ENCODE measurements around the gene RASAL3. TPM values are rescaled to one million over a fixed set of nuclear protein-coding genes. Genes with fewer than 3 reads are reported as not detected.
A peak's percentile ranks its signal among the peaks of the same experiment; 100 is the strongest.

RASAL3 gene
- total RNA-seq, 1 experiment from 2014 or later = 4.0 TPM

DNA sequence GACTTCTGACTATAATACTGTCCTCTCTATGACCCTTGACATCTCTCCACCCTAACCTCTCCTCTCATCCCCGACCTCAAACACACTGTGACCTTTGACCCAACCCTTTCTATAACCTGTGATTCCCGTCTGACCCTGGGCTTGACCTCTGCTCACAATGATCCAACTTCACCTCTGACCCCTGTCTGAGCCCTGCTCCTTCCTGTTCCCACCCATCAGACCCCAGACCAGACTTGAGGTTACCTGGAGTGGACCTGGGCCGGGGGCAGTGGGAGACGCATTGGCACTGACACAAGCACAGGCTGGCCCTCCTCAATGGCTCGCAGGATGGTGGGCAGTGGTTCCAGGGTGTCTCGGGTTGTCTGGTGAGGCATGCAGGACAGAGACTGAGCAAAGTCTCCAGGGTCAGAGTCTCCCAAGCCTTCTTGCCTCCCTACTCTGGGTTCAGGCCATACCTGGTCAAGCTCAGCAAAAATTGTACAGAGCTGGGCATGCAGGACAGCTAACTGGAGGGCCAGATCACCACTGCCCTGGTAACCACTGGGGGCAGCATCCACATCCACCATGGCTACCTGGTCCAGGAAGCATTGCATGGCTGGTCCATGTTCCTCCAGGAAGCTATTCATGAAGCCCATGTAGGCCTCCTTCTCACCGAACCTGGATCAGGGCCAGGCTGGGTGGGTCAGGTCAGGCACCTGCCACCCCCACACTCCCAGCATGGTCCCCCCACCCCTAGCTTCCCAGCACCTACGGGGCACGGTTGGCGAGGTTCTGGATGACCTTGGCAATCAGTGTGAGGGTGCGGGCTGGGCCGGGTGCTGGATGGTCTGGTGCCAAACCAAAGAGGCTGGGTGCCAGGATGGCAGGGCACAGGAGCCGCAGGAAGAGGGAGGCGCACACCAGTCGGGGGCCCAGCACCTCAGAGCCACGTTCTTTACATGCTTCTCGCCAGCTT lies 10.2 kb downstream of the RASAL3 start:
- Histone ChIP-seq H3K27me3 (ENCODE audit: low read length) (no peaks in the 10 kb centered on the region), H4K20me1 (ENCODE audit: insufficient read depth, low read depth, low read length) (no peaks in the 10 kb centered on the region), H3K9me2 (replicated peaks; ENCODE audit: insufficient read depth, low read length) (no peaks in the 10 kb centered on the region; the same call in 1 of the 2 replicates), H3K4me1 (ENCODE audit: low read length) (peaks cover 2% of the 10 kb centered on the region), H3K27ac (ENCODE audit: low read length) (no peak overlapping the region), H3K4me2 (ENCODE audit: low read depth, low read length, poor library complexity, severe bottlenecking) (no peak overlapping the region), H2AFZ (ENCODE audit: low read length) (no peak overlapping the region), H3K9me3 (ENCODE audit: low read length) (no peaks in the 10 kb centered on the region), H3K9ac (ENCODE audit: low read length) (no peak overlapping the region), H3K4me3 (ENCODE audit: low read length) (no peak overlapping the region), H3K79me2 (ENCODE audit: low read length) (no peaks in the 10 kb centered on the region), H3K36me3 (ENCODE audit: insufficient read depth, low read length) (no peaks in the 10 kb centered on the region)
- DNase-seq = no peak

GRCh38 chr19:15453091-15453578 lies 11.2 kb downstream of the RASAL3 start:
- peaks cover 6% of the 10 kb centered on the region for H3K4me1 ChIP-seq (ENCODE audit: low read length)
- no peaks in the 10 kb centered on the region for H3K9me3 ChIP-seq (ENCODE audit: low read length)
- H4K20me1 ChIP-seq (ENCODE audit: insufficient read depth, low read depth, low read length) = no peaks in the 10 kb centered on the region
- H3K4me2 ChIP-seq (ENCODE audit: low read depth, low read length, poor library complexity, severe bottlenecking) = no peak overlapping the region
- DNase-seq = no peak
- H3K27ac ChIP-seq (ENCODE audit: low read length) = no peak overlapping the region
- no peak overlapping the region for H3K9ac ChIP-seq (ENCODE audit: low read length)
- no peaks in the 10 kb centered on the region; the same call in 1 of the 2 replicates for H3K9me2 ChIP-seq (replicated peaks; ENCODE audit: insufficient read depth, low read length)
- H3K36me3 ChIP-seq (ENCODE audit: insufficient read depth, low read length) = no peaks in the 10 kb centered on the region
- H3K79me2 ChIP-seq (ENCODE audit: low read length) = no peaks in the 10 kb centered on the region
- H3K27me3 ChIP-seq (ENCODE audit: low read length) = no peaks in the 10 kb centered on the region
- no peak overlapping the region for H3K4me3 ChIP-seq (ENCODE audit: low read length)
- H2AFZ ChIP-seq (ENCODE audit: low read length) = no peak overlapping the region

DNA sequence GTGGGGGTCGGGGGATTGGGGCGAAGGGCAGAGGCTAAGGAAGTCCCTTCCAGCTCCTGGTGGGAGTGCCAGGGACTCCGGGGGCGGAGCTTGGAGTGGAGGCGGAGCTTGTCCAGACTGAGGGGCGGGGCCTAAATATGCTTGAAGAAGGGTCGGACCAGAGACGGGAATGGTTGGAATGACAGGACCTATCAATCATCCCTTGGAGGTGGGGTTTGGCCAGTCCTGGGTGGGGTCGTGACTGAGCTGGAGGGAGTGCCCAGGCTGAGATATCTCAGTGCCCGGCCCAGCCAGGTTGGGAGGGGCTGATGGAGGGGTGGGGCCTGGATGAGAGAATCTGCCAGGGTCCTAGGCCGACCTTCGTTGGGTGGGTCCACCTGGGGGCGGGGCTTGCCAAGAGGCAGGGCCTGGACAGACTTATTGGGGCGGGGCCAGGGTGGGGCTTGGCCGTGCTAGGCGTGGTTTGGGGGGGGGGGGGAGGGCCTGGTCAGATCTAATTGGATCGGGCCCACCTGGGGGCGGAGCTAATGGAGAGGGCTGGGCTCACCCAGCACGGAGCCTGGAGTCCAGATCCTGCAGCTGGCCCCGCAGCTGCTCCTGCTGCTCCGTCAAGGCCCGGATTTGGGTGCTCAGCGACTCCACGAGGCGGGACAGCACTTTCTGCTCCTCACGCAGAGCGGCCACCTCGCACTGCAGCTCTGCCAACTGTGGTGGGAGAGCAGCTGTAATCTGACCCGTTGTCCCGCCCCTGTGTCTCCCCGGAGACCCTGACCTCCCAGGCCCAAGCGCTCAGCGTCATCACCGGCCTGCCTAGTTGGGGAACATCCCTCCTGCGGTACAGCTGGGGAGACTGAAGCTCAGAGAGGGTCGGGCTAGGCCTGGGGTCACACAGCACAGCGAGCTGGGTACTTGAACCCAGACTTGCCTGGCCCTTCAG lies 12.0 kb downstream of the RASAL3 start:
- Histone ChIP-seq H4K20me1 (ENCODE audit: insufficient read depth, low read depth, low read length) (no peaks in the 10 kb centered on the region), H3K36me3 (ENCODE audit: insufficient read depth, low read length) (no peaks in the 10 kb centered on the region), H3K9ac (ENCODE audit: low read length) (no peak overlapping the region), H3K4me3 (ENCODE audit: low read length) (no peak overlapping the region), H3K27me3 (ENCODE audit: low read length) (no peaks in the 10 kb centered on the region), H2AFZ (ENCODE audit: low read length) (no peak overlapping the region), H3K4me1 (ENCODE audit: low read length) (peaks cover 6% of the 10 kb centered on the region), H3K9me2 (replicated peaks; ENCODE audit: insufficient read depth, low read length) (no peaks in the 10 kb centered on the region; the same call in 1 of the 2 replicates), H3K79me2 (ENCODE audit: low read length) (no peaks in the 10 kb centered on the region), H3K27ac (ENCODE audit: low read length) (no peak overlapping the region), H3K4me2 (ENCODE audit: low read depth, low read length, poor library complexity, severe bottlenecking) (no peak overlapping the region), H3K9me3 (ENCODE audit: low read length) (no peaks in the 10 kb centered on the region)
- DNase-seq = peak; percentile 65

GRCh38 chr19:15450528-15450890 lies 13.8 kb downstream of the RASAL3 start:
- H4K20me1 ChIP-seq (ENCODE audit: insufficient read depth, low read depth, low read length) = 0 out of 2 replicates have a peak, but pooled peaks cover 5% of the 10 kb centered on the region
- H3K4me1 ChIP-seq (ENCODE audit: low read length) = peaks cover 6% of the 10 kb centered on the region
- peak overlapping the region; percentile 12; the same call in 1 of the 2 replicates for H2AFZ ChIP-seq (ENCODE audit: low read length)
- H3K79me2 ChIP-seq (ENCODE audit: low read length) = no peaks in the 10 kb centered on the region
- H3K9ac ChIP-seq (ENCODE audit: low read length) = no peak overlapping the region
- H3K36me3 ChIP-seq (ENCODE audit: insufficient read depth, low read length) = no peaks in the 10 kb centered on the region
- no peak overlapping the region for H3K27ac ChIP-seq (ENCODE audit: low read length)
- H3K27me3 ChIP-seq (ENCODE audit: low read length) = no peaks in the 10 kb centered on the region
- no peaks in the 10 kb centered on the region; the same call in 1 of the 2 replicates for H3K9me2 ChIP-seq (replicated peaks; ENCODE audit: insufficient read depth, low read length)
- no peaks in the 10 kb centered on the region for H3K9me3 ChIP-seq (ENCODE audit: low read length)
- no peak overlapping the region for H3K4me2 ChIP-seq (ENCODE audit: low read depth, low read length, poor library complexity, severe bottlenecking)
- peak overlapping the region; percentile 38; the same call in 1 of the 2 replicates for H3K4me3 ChIP-seq (ENCODE audit: low read length)
- DNase-seq = no peak

- H3K4me2 ChIP-seq (ENCODE audit: low read depth, low read length, poor library complexity, severe bottlenecking) = peak within 1 kb of the TSS; percentile 45
- no peak within 1 kb of the TSS for H3K9ac ChIP-seq (ENCODE audit: low read length)
- no peaks in the 10 kb centered on the region; the same call in 1 of the 2 replicates for H3K9me2 ChIP-seq (replicated peaks; ENCODE audit: insufficient read depth, low read length)
- DNase-seq = peak; percentile 89
- H3K36me3 ChIP-seq (ENCODE audit: insufficient read depth, low read length) = no peaks in the 10 kb centered on the region
- H2AFZ ChIP-seq (ENCODE audit: low read length) = peak within 1 kb of the TSS; percentile 12; the same call in 1 of the 2 replicates
- 0 out of 2 replicates have a peak, but pooled peaks cover 5% of the 10 kb centered on the region for H4K20me1 ChIP-seq (ENCODE audit: insufficient read depth, low read depth, low read length)
- H3K27me3 ChIP-seq (ENCODE audit: low read length) = no peaks in the 10 kb centered on the region
- H3K4me3 ChIP-seq (ENCODE audit: low read length) = peak within 1 kb of the TSS; percentile 41; the same call in 1 of the 2 replicates
- no peaks in the 10 kb centered on the region for H3K79me2 ChIP-seq (ENCODE audit: low read length)
- H3K27ac ChIP-seq (ENCODE audit: low read length) = no peak within 1 kb of the TSS
- no peaks in the 10 kb centered on the region for H3K9me3 ChIP-seq (ENCODE audit: low read length)
- H3K4me1 ChIP-seq (ENCODE audit: low read length) = peaks cover 6% of the 10 kb centered on the region
These were observed 14.5 kb downstream of the RASAL3 start, which contains the start of gene WIZ for GRCh38 chr19:15449620-15450527. Gene WIZ, minus strand, starts transcription at chr19:15449956. Its CDS starts 1,649 bp downstream, at chr19:15448307.

DNA sequence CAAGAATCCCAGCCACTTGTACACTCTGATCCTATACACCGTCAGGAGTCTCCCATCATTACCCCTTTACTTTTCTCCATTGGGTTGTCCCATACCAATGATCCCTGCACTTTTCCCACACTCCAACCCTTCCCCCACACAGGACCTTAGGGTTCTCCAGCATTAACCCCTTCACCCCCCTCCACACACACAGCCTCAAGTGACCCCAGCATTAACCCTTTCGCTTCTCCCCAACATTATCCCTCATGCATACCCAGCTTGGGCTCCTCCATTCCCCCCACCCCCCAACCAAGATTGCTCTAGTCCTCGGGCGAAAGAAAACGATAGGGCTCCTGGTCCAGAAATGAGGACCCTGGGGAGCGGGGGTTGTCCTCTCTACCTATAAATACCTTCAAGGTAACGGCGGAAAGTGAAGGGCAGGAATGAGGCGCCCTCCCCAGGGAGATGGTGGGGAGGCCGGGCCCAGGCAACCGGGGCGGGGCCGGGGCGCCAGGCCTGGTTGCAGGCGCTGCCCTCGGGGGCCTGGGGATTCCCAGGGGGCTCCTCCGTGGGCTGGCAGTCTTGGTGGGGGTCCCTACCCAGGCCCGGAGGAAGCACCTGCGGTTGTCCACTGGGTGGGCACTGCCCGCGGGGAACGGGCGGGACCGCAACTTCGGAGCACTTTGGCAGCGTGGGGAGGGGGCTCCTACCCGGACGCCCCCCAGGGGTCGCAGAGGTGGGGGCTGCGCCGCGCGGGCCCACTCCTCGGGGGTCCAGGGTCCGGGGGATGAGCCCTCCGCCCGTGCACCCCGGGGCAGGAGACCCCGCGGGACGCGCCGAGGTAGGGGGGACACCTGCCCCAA lies 15.3 kb downstream of the RASAL3 start:
- peaks cover 6% of the 10 kb centered on the region for H3K4me1 ChIP-seq (ENCODE audit: low read length)
- H3K27ac ChIP-seq (ENCODE audit: low read length) = no peak overlapping the region
- H3K9ac ChIP-seq (ENCODE audit: low read length) = no peak overlapping the region

More for the DNA sequence above, 15.3 kb downstream of the RASAL3 start:
- Histone ChIP-seq H4K20me1 (ENCODE audit: insufficient read depth, low read depth, low read length) (0 out of 2 replicates have a peak, but pooled peaks cover 5% of the 10 kb centered on the region), H3K36me3 (ENCODE audit: insufficient read depth, low read length) (no peaks in the 10 kb centered on the region), H3K9me3 (ENCODE audit: low read length) (no peaks in the 10 kb centered on the region), H3K9me2 (replicated peaks; ENCODE audit: insufficient read depth, low read length) (no peaks in the 10 kb centered on the region; the same call in 1 of the 2 replicates), H3K79me2 (ENCODE audit: low read length) (no peaks in the 10 kb centered on the region), H3K4me2 (ENCODE audit: low read depth, low read length, poor library complexity, severe bottlenecking) (peak overlapping the region; percentile 45), H2AFZ (ENCODE audit: low read length) (no peak overlapping the region), H3K27me3 (ENCODE audit: low read length) (no peaks in the 10 kb centered on the region), H3K4me3 (ENCODE audit: low read length) (peak overlapping the region; percentile 41; the same call in 1 of the 2 replicates)
- no peak for DNase-seq

All from Karpas-422 (cell line).